IMR-90 (cell line): Measurements from ENCODE around the gene ENPP3. TPM values are rescaled to one million over a fixed set of nuclear protein-coding genes. Genes with fewer than 3 reads are reported as not detected.

Experiments
- ATAC-seq: fragments of 200-7000 bp; cut with Tn5 transposase; 2 replicates; pipeline ENCODE4 v1.9.1; 2020; ENCODE audit warnings: low read depth, mild to moderate bottlenecking, moderate library complexity
- BruUV-seq: library from RNA; stranded (reverse); fragments of 400-500 nt; replicated peaks from 2 replicates; lab custom pipeline; 2021; lab: Mats Ljungman, UMichigan
- CTCF ChIA-PET: fragments of 300-600 bp; formaldehyde crosslinking; extraction: SDS; loops from one replicate; lab custom pipeline; 2021; ENCODE audit warnings: antibody characterized with exemption; lab: Yijun Ruan, JAX
- POLR2A ChIA-PET: fragments of 300-600 bp; sonication (Branson Sonifier 250); formaldehyde crosslinking; loops from one replicate; lab custom pipeline; 2022; ENCODE audit warnings: antibody characterized with exemption; ENCODE audit not compliant: unreplicated experiment; lab: Charles Lee
- DNase-seq: peaks from one replicate; pipeline ENCODE4 v3.0.0; 2013
- H2AFZ ChIP-seq: replicated peaks from 2 replicates; pipeline ENCODE3; 2013; ENCODE audit warnings: low read length, mild to moderate bottlenecking; ENCODE audit not compliant: poor library complexity
- H2AK5ac ChIP-seq: 2 replicates; pipeline ENCODE4 v1.6.1; 2013; ENCODE audit warnings: low read depth, low read length, inconsistent platforms
- H2AK9ac ChIP-seq: replicated peaks from 2 replicates; pipeline ENCODE3; 2013; ENCODE audit warnings: mild to moderate bottlenecking, low read depth, low read length, moderate library complexity; ENCODE audit not compliant: poor library complexity
- H2BK120ac ChIP-seq: 2 replicates; pipeline ENCODE4 v1.6.1; 2013; ENCODE audit warnings: low read depth, low read length, inconsistent platforms
- H2BK15ac ChIP-seq: 3 replicates; pipeline ENCODE4 v1.6.1; 2013; ENCODE audit warnings: low read depth, low read length, inconsistent platforms
- H2BK20ac ChIP-seq: 2 replicates; pipeline ENCODE4 v1.6.1; 2013; ENCODE audit warnings: low read depth, mild to moderate bottlenecking, inconsistent platforms, low read length, moderate library complexity
- H2BK5ac ChIP-seq: 2 replicates; pipeline ENCODE4 v1.6.1; 2013; ENCODE audit warnings: mild to moderate bottlenecking, low read depth, low read length, inconsistent platforms; ENCODE audit not compliant: poor library complexity, severe bottlenecking
- H3K14ac ChIP-seq: replicated peaks from 2 replicates; pipeline ENCODE4 v1.6.1; 2013; ENCODE audit warnings: low read depth, low read length, inconsistent platforms
- H3K18ac ChIP-seq: 2 replicates; pipeline ENCODE4 v1.6.1; 2013; ENCODE audit warnings: low read depth, low read length, control low read depth
- H3K23ac ChIP-seq: 2 replicates; pipeline ENCODE4 v1.6.1; 2013; ENCODE audit warnings: low read depth, low read length, inconsistent platforms
- H3K27ac ChIP-seq: 2 replicates; pipeline ENCODE4 v1.5.1; 2013; ENCODE audit warnings: mild to moderate bottlenecking, control low read depth, low read length; ENCODE audit not compliant: insufficient read depth
- H3K27me3 ChIP-seq: 2 replicates; pipeline ENCODE4 v1.6.1; 2013; ENCODE audit warnings: low read length; ENCODE audit not compliant: control insufficient read depth, insufficient read depth
- H3K36me3 ChIP-seq: 2 replicates; pipeline ENCODE4 v1.6.1; 2013; ENCODE audit warnings: low read length, mixed read lengths; ENCODE audit not compliant: control insufficient read depth, insufficient read depth
- H3K4ac ChIP-seq: 2 replicates; pipeline ENCODE4 v1.6.1; 2013; ENCODE audit warnings: low read depth, low read length, inconsistent platforms
- H3K4me1 ChIP-seq: 2 replicates; pipeline ENCODE4 v1.6.1; 2013; ENCODE audit warnings: low read length, mixed read lengths; ENCODE audit not compliant: control insufficient read depth, insufficient read depth
- H3K4me2 ChIP-seq: 2 replicates; pipeline ENCODE4 v1.6.1; 2013; ENCODE audit warnings: low read depth, mild to moderate bottlenecking, control low read depth, low read length, moderate library complexity
- H3K4me3 ChIP-seq: 2 replicates; pipeline ENCODE4 v1.5.1; 2013; ENCODE audit warnings: low read depth, mild to moderate bottlenecking, control low read depth, low read length, moderate library complexity; ENCODE audit not compliant: insufficient read depth
- H3K56ac ChIP-seq: 2 replicates; pipeline ENCODE4 v1.6.1; 2013; ENCODE audit warnings: low read length, inconsistent platforms; ENCODE audit not compliant: insufficient read depth; ENCODE audit errors: extremely low read depth
- H3K79me1 ChIP-seq, 2 experiments: 2 replicates each; pipeline ENCODE4 v1.6.1; 2013; ENCODE audit warnings: low read length in 2 of 2, inconsistent platforms in 1 of 2, low read depth in 1 of 2
- H3K9ac ChIP-seq: 2 replicates; pipeline ENCODE4 v1.6.1; 2013; ENCODE audit warnings: low read depth, low read length, control low read depth
- H3K9me1 ChIP-seq: 2 replicates; pipeline ENCODE4 v1.6.1; 2013; ENCODE audit warnings: low read length, inconsistent platforms; ENCODE audit not compliant: insufficient read depth
- H3K9me3 ChIP-seq: 2 replicates; pipeline ENCODE4 v1.6.1; 2013; ENCODE audit warnings: low read length; ENCODE audit not compliant: control insufficient read depth, insufficient read depth
- H4K20me1 ChIP-seq: 2 replicates; pipeline ENCODE4 v1.6.1; 2013; ENCODE audit warnings: low read length, inconsistent platforms; ENCODE audit not compliant: insufficient read depth
- H4K5ac ChIP-seq: 2 replicates; pipeline ENCODE4 v1.6.1; 2013; ENCODE audit warnings: mild to moderate bottlenecking, low read depth, low read length, control low read depth
- H4K8ac ChIP-seq, 2 experiments: 2 replicates each; pipeline ENCODE4 v1.6.1; 2013; ENCODE audit warnings: low read depth in 2 of 2, low read length in 2 of 2, control low read depth in 1 of 2, inconsistent platforms in 1 of 2
- H4K91ac ChIP-seq: 2 replicates; pipeline ENCODE4 v1.6.1; 2013; ENCODE audit warnings: low read depth, low read length, inconsistent platforms; ENCODE audit not compliant: insufficient read depth
- BHLHE40 ChIP-seq: fragments of 150-350 bp; IDR thresholded peaks from 2 replicates; pipeline ENCODE4 v1.6.1; 2016; ENCODE audit warnings: mild to moderate bottlenecking, low read depth, low read length
- CEBPB ChIP-seq: IDR thresholded peaks from 2 replicates; pipeline ENCODE4 v1.6.1; 2012; ENCODE audit warnings: low read depth, low read length, improper control_type of control experiment
- CHD1 ChIP-seq: IDR thresholded peaks from 2 replicates; pipeline ENCODE4 v1.6.1; 2012; ENCODE audit warnings: low read depth, low read length, improper control_type of control experiment
- CTCF ChIP-seq: conservative IDR thresholded peaks from 2 replicates; pipeline ENCODE4 v1.5.1; 2012; ENCODE audit warnings: mild to moderate bottlenecking, low read depth, low read length, improper control_type of control experiment
- FOS ChIP-seq: fragments of 150-350 bp; IDR thresholded peaks from 2 replicates; pipeline ENCODE4 v1.6.1; 2016; ENCODE audit warnings: low read depth, low read length
- MAZ ChIP-seq: IDR thresholded peaks from 2 replicates; pipeline ENCODE4 v1.6.1; 2012; ENCODE audit warnings: low read depth, mild to moderate bottlenecking, low read length, improper control_type of control experiment, moderate library complexity, borderline replicate concordance
- MXI1 ChIP-seq: IDR thresholded peaks from 2 replicates; pipeline ENCODE4 v1.6.1; 2012; ENCODE audit warnings: low read depth, mild to moderate bottlenecking, low read length, moderate library complexity, borderline replicate concordance
- RCOR1 ChIP-seq: IDR thresholded peaks from 2 replicates; pipeline ENCODE4 v1.6.1; 2012; ENCODE audit warnings: mild to moderate bottlenecking, low read length, improper control_type of control experiment; ENCODE audit not compliant: insufficient replicate concordance
- RFX5 ChIP-seq: IDR thresholded peaks from 2 replicates; pipeline ENCODE4 v1.8.0; 2012; ENCODE audit warnings: low read depth, mild to moderate bottlenecking, low read length, moderate library complexity
- SMC3 ChIP-seq: fragments of 150-350 bp; IDR thresholded peaks from 2 replicates; pipeline ENCODE4 v1.6.1; 2016; ENCODE audit warnings: low read depth, mild to moderate bottlenecking, antibody characterized with exemption, low read length, moderate library complexity
- USF2 ChIP-seq: fragments of 150-350 bp; IDR thresholded peaks from 2 replicates; pipeline ENCODE4 v1.6.1; 2017; ENCODE audit warnings: mild to moderate bottlenecking, antibody characterized with exemption, low read length, low read depth
- WGBS, 2 experiments: methylation state at CpG; one replicate each; pipeline versions ENCODE4 v1.1.5 to v1.1.7; 2013; ENCODE audit warnings: missing lambda C conversion rate in 2 of 2; ENCODE audit not compliant: insufficient read length in 1 of 2; ENCODE audit errors: extremely low coverage in 2 of 2; 5-methylcytosine and 5-hydroxymethylcytosine counted together
- dilution Hi-C: fragments of 300-500 bp; cut with HindIII; formaldehyde crosslinking; loops from one replicate; pipeline ENCODE4 v1.14.3; 2018; ENCODE audit warnings: low sequenced_read_pairs; ENCODE audit not compliant: unreplicated experiment
- in situ Hi-C: fragments of 300-500 bp; cut with MboI; formaldehyde crosslinking; loops from 3 replicates; pipeline ENCODE4 v1.14.3; 2019; ENCODE audit warnings: low sequenced_read_pairs, inconsistent platforms, mixed read lengths
- intact Hi-C: fragments of 100-400 bp; cut with micrococcal nuclease; formaldehyde crosslinking; loops from 2 replicates; pipeline ENCODE4 v1.10.0; 2022
- polyA plus RNA-seq, 3 experiments: library from polyadenylated mRNA; depleted of rRNA; stranded (reverse); fragments of >200 nt; gene quantifications; 2 replicates each; pipeline ENCODE4 v1.2.3, GENCODE V29; 2012; ENCODE audit warnings: low replicate concordance in 1 of 3
- total RNA-seq: library from RNA; depleted of rRNA; stranded (reverse); fragments of >200 nt; gene quantifications from 2 replicates; pipeline ENCODE4 v1.2.3, GENCODE V29; 2012

The ENPP3 gene
- total and polyA plus RNA-seq, 2 of the 4 experiments (the other 2 are of a cell fraction), result under 0.01 to 0.05 TPM

GRCh38 chr6:131736003-131736596 lies 99.0 kb downstream of the ENPP3 start:
- TF ChIP-seq CEBPB, result no peak
- no peak for TF ChIP-seq BHLHE40
- no peak for TF ChIP-seq CHD1
- no peak for TF ChIP-seq CTCF
- no peak for TF ChIP-seq RFX5
- TF ChIP-seq USF2, result no peak
- no peak for TF ChIP-seq RCOR1
- no peak for TF ChIP-seq SMC3
- no peak for TF ChIP-seq FOS
- no peak for TF ChIP-seq MXI1
- TF ChIP-seq MAZ, result no peak
- H2BK20ac ChIP-seq, result no peak overlapping the region
- no peaks in the 10 kb centered on the region for H3K27me3 ChIP-seq
- H2AK9ac ChIP-seq, result no peak overlapping the region
- no peak overlapping the region for H2AFZ ChIP-seq
- H3K4me1 ChIP-seq, result no peaks in the 10 kb centered on the region
- H2BK5ac ChIP-seq, result no peak overlapping the region
- no peaks in the 10 kb centered on the region for H3K79me1 ChIP-seq
- no peak overlapping the region for H2BK15ac ChIP-seq
- 50% methylated on average over 1 of the region's 9 CpGs; no CpG with 5 or more reads in 1 of the 2 experiments for WGBS, 2 experiments
- no peaks in the 10 kb centered on the region for H3K9me1 ChIP-seq
- H3K27ac ChIP-seq, result no peak overlapping the region
- ChIA-PET POLR2A (no interaction called here), CTCF (no interaction called here)
- no peak overlapping the region for H4K91ac ChIP-seq
- H3K9me3 ChIP-seq, result no peaks in the 10 kb centered on the region
- intact Hi-C loops (no loop called here), in situ Hi-C loops (no loop called here), dilution Hi-C loops (no loop called here)
- no TSS peak for BruUV-seq
- ATAC-seq, result no peak
- DNase-seq, result no peak
- H4K8ac ChIP-seq, result no peak overlapping the region
- H3K4me2 ChIP-seq, result no peak overlapping the region
- H3K56ac ChIP-seq, result no peak overlapping the region
- H4K20me1 ChIP-seq, result no peaks in the 10 kb centered on the region
- H3K14ac ChIP-seq, result no peak overlapping the region
- no peak overlapping the region for H3K23ac ChIP-seq
- no peaks in the 10 kb centered on the region for H3K36me3 ChIP-seq
- no peak overlapping the region for H3K4me3 ChIP-seq
- H2BK120ac ChIP-seq, result no peak overlapping the region
- H2AK5ac ChIP-seq, result no peak overlapping the region
- no peak overlapping the region for H3K18ac ChIP-seq
- H4K5ac ChIP-seq, result no peak overlapping the region
- H3K9ac ChIP-seq, result no peak overlapping the region
- no peak overlapping the region for H3K4ac ChIP-seq
